ENCODE measurements around the gene EFTUD2. TPM values are rescaled to one million over a fixed set of nuclear protein-coding genes. Genes with fewer than 3 reads are reported as not detected.

The EFTUD2 gene
- total RNA-seq, 2 experiments from 2014 or later, result 73.5 to 148 TPM

DNA sequence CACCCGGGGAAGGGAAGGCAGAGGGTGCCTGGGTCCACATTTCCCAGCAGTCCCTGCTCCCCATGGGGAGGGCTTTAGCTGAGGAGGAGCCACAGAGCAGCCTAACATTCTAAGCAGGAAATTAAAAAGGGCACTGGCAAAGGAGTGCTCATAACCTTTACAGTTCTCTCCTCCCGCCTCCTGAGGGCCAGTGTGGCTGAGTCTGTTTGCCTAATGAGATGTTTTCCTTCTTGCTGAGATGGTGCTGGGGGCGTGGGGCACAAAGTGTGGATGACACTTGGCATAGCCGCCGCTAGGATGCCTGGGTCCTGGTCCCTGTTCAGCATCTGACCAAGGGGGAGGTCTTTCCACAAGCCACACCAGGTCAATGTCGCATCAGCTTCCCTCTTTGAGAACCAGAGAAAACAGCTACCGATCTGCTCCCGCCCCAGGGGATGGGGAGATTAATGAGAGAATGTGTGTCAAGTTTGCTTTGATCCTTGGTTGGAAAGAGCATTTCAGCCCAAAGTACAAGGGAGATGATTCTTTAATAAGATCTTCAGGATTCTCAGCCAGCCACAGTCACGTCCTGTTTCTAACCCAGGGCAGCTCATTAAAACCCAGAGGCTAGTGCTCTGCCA lies 42.6 kb upstream of the EFTUD2 start:
- H3K4me3 ChIP-seq (ENCODE audit: low read depth, low read length, poor library complexity, severe bottlenecking), result no peak overlapping the region
- no peaks in the 10 kb centered on the region for H3K9me2 ChIP-seq (ENCODE audit: insufficient read depth, low read length)
- no peak for DNase-seq (ENCODE audit: low spot score)
- H4K20me1 ChIP-seq (ENCODE audit: insufficient read depth, low read length), result peaks cover 6% of the 10 kb centered on the region; the same call in 1 of the 2 replicates
- peak overlapping the region; percentile 24; the same call in 1 of the 2 replicates for H3K4me2 ChIP-seq (ENCODE audit: low read length)
- BruUV-seq (replicated peaks), result no TSS peak
- peaks cover 100% of the 10 kb centered on the region for H3K79me2 ChIP-seq (ENCODE audit: insufficient read depth, low read depth, low read length)
- POLR2A ChIA-PET, result no interaction called here
- intact Hi-C loops (cut with micrococcal nuclease; ENCODE audit: unreplicated experiment), result no loop called here
- peaks cover 10% of the 10 kb centered on the region for H3K9me3 ChIP-seq (ENCODE audit: low read length)
- H3K4me1 ChIP-seq (ENCODE audit: insufficient read depth, low read length, poor library complexity, severe bottlenecking), result peaks cover 30% of the 10 kb centered on the region
- H3K36me3 ChIP-seq (ENCODE audit: insufficient read depth, low read length), result peaks cover 99% of the 10 kb centered on the region
- TF ChIP-seq, protein P1, sequence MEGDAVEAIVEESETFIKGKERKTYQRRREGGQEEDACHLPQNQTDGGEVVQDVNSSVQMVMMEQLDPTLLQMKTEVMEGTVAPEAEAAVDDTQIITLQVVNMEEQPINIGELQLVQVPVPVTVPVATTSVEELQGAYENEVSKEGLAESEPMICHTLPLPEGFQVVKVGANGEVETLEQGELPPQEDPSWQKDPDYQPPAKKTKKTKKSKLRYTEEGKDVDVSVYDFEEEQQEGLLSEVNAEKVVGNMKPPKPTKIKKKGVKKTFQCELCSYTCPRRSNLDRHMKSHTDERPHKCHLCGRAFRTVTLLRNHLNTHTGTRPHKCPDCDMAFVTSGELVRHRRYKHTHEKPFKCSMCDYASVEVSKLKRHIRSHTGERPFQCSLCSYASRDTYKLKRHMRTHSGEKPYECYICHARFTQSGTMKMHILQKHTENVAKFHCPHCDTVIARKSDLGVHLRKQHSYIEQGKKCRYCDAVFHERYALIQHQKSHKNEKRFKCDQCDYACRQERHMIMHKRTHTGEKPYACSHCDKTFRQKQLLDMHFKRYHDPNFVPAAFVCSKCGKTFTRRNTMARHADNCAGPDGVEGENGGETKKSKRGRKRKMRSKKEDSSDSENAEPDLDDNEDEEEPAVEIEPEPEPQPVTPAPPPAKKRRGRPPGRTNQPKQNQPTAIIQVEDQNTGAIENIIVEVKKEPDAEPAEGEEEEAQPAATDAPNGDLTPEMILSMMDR (conservative IDR thresholded peaks at IDR 0.05; ENCODE audit: low read length), result no peak
- no peak for TF ChIP-seq EZH2phosphoT487 (IDR thresholded peaks at IDR 0.05; ENCODE audit: borderline replicate concordance, low read depth, low read length)
- H2AFZ ChIP-seq (ENCODE audit: low read length), result no peak overlapping the region
- CTCF ChIA-PET (ENCODE audit: unreplicated experiment), result no interaction called here
- no peak overlapping the region for H3K27ac ChIP-seq (ENCODE audit: low read depth, low read length, poor library complexity, severe bottlenecking)

DNA sequence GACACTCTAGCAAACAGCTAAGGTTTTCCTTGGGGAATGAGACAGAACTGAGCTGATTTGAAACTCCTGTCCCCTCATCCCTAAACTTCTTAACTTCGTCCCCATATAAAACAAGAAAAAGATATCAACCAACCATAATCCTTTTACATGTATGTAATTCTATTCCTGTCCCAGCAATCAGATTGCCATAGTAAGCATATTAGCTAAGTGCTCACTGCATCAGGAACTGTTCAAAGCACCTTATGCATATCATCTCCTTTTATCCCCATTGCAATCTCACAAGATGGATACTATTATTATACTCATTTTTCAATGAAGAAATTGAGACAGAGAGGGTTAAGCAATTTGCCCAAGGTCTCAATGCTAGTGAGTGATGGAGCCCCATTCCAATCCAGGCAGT lies 41.5 kb upstream of the EFTUD2 start:
- Histone ChIP-seq H3K9me3 (ENCODE audit: low read length) (peaks cover 10% of the 10 kb centered on the region), H2AFZ (ENCODE audit: low read length) (no peak overlapping the region), H3K27ac (ENCODE audit: low read depth, low read length, poor library complexity, severe bottlenecking) (no peak overlapping the region), H3K79me2 (ENCODE audit: insufficient read depth, low read depth, low read length) (peaks cover 94% of the 10 kb centered on the region), H4K20me1 (ENCODE audit: insufficient read depth, low read length) (peaks cover 6% of the 10 kb centered on the region; the same call in 1 of the 2 replicates), H3K4me2 (ENCODE audit: low read length) (no peak overlapping the region), H3K4me1 (ENCODE audit: insufficient read depth, low read length, poor library complexity, severe bottlenecking) (peaks cover 29% of the 10 kb centered on the region), H3K9me2 (ENCODE audit: insufficient read depth, low read length) (no peaks in the 10 kb centered on the region), H3K4me3 (ENCODE audit: low read depth, low read length, poor library complexity, severe bottlenecking) (no peak overlapping the region), H3K36me3 (ENCODE audit: insufficient read depth, low read length) (peaks cover 96% of the 10 kb centered on the region)
- ChIA-PET CTCF (ENCODE audit: unreplicated experiment) (no interaction called here), POLR2A (no interaction called here)
- intact Hi-C loops (cut with micrococcal nuclease; ENCODE audit: unreplicated experiment), result no loop called here
- TF ChIP-seq, protein P1 (conservative IDR thresholded peaks at IDR 0.05; ENCODE audit: low read length), result no peak
- TF ChIP-seq EZH2phosphoT487 (IDR thresholded peaks at IDR 0.05; ENCODE audit: borderline replicate concordance, low read depth, low read length), result no peak
- no TSS peak for BruUV-seq (replicated peaks)
- no peak for DNase-seq (ENCODE audit: low spot score)

DNA sequence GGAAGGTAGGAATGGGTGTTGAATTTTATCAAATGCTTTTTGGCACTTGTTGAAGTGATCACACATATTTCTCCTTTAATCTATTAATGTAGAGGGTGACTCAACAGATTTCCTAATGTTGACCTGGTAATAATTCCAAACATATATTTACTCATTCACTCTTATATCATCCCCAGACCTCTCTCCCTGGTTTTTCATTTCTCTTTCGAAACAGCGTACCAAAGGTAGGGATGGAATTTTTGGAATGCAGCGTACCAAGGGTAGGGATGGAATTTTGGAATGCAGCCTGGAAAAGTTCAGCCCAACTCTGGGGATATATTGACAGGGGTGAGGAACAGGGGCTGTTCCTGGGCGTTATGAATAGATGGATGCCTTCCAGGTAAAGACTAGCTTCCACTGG lies 41.1 kb upstream of the EFTUD2 start:
- no peak overlapping the region for H3K4me2 ChIP-seq (ENCODE audit: low read length)
- H3K9me3 ChIP-seq (ENCODE audit: low read length), result peaks cover 10% of the 10 kb centered on the region
- no peak for DNase-seq (ENCODE audit: low spot score)
- POLR2A ChIA-PET, result no interaction called here
- H3K27ac ChIP-seq (ENCODE audit: low read depth, low read length, poor library complexity, severe bottlenecking), result no peak overlapping the region
- intact Hi-C loops (cut with micrococcal nuclease; ENCODE audit: unreplicated experiment), result no loop called here
- CTCF ChIA-PET (ENCODE audit: unreplicated experiment), result interaction anchor here (0.5 kb wide), 1 partner anchor 28 kb away, joined by 9 read pairs; the partner anchor contains the start of gene C1QL1
- no peaks in the 10 kb centered on the region for H3K9me2 ChIP-seq (ENCODE audit: insufficient read depth, low read length)
- no peak overlapping the region for H3K4me3 ChIP-seq (ENCODE audit: low read depth, low read length, poor library complexity, severe bottlenecking)
- H3K36me3 ChIP-seq (ENCODE audit: insufficient read depth, low read length), result peaks cover 96% of the 10 kb centered on the region
- H3K4me1 ChIP-seq (ENCODE audit: insufficient read depth, low read length, poor library complexity, severe bottlenecking), result peaks cover 24% of the 10 kb centered on the region
- H3K79me2 ChIP-seq (ENCODE audit: insufficient read depth, low read depth, low read length), result peaks cover 90% of the 10 kb centered on the region
- H2AFZ ChIP-seq (ENCODE audit: low read length), result no peak overlapping the region
- no TSS peak for BruUV-seq (replicated peaks)
- peaks cover 6% of the 10 kb centered on the region; the same call in 1 of the 2 replicates for H4K20me1 ChIP-seq (ENCODE audit: insufficient read depth, low read length)
- TF ChIP-seq, protein P1 (conservative IDR thresholded peaks at IDR 0.05; ENCODE audit: low read length), result no peak

Data from OCI-LY7 (cell line).